ENCODE results near the gene HOXA13. TPM values are rescaled to one million over a fixed set of nuclear protein-coding genes. Genes with fewer than 3 reads are reported as not detected.

HOXA13 gene
- total and polyA plus RNA-seq, 10 of the 15 experiments (the other 5 are each of a cell fraction or from before 2014, with no cell fraction given): not detected

DNA sequence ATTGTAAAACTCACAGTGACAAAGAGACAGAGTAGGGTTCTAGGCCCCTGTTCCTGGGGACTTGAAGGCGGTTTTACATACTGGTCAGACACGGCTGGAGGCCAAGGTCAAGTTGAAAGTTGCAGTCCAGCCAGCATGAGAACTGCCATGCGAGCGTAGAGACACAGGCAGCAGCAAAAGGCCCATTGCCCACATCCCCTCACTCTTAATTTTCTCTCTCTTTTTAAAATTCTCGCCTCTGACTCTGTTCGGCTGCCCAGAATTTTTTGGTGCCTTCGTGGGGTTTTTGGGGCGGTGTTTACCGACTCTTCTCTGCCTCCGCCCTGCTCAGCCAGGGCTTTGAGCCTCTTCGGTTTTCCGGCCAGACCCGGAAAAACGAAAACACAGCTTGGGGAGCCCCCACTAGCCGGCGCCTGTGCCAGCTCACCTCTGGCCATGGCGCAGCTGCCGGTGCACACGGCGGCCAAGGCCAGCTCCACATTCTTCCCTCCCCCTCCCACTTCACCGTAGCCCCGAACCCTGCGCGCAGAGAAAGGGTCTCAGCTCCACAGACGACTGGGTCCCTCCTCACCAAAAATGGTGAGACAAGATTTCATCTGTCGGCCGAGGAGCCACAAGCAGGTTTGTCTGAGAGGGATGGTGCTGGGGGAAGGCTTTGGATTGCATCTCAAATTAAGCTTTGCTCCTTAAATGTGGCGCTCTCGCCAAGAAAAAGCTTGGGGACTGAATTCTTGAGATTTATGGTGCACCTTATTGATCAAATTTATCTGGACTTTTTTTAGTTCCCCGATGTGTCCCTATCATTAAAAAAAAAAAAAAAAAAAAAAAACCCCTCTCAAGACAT lies 2.3 kb upstream of the HOXA13 start:
- ATAC-seq: no peak
- SMC1A ChIA-PET (ENCODE audit: uncharacterized antibody, unreplicated experiment): interaction anchor here (0.7 kb wide), 1 partner anchor 470 kb away, joined by 3 read pairs; no protein-coding TSS in a partner anchor
- H3K4me1 ChIP-seq (ENCODE audit: control insufficient read depth, insufficient read depth, low read length): no peaks in the 10 kb centered on the region; the same call in 1 of the 2 replicates
- no peak overlapping the region for H3K9ac ChIP-seq (ENCODE audit: control insufficient read depth, insufficient read depth, low read length)
- H3K9me3 ChIP-seq (replicated peaks; ENCODE audit: control insufficient read depth, insufficient read depth, low read length): no peaks in the 10 kb centered on the region; the same call in 2 of the 3 replicates
- intact Hi-C loops (cut with micrococcal nuclease; ENCODE audit: unreplicated experiment) (no loop called here), in situ Hi-C loops (cut with MboI) (loop anchor here (5.0 kb wide), 1 partner anchor 720 kb away; no protein-coding TSS in a partner anchor)
- POLR2A ChIA-PET: no interaction called here
- DNase-seq (ENCODE audit: low read depth, low spot score): no peak
- H4K20me1 ChIP-seq (ENCODE audit: control insufficient read depth, insufficient read depth): no peaks in the 10 kb centered on the region
- H3K4me2 ChIP-seq (ENCODE audit: control insufficient read depth, insufficient read depth): no peak overlapping the region
- TF ChIP-seq ZNF207 (IDR thresholded peaks at IDR 0.05; ENCODE audit: borderline replicate concordance) (no peak), RFX5 (IDR thresholded peaks at IDR 0.05; ENCODE audit: low read depth, low read length) (no peak), YBX1 (IDR thresholded peaks at IDR 0.05) (no peak), JUNB (IDR thresholded peaks at IDR 0.05) (no peak), CHD2 (IDR thresholded peaks at IDR 0.05; ENCODE audit: borderline replicate concordance, low read depth, low read length) (no peak), STAT3 (IDR thresholded peaks at IDR 0.05; ENCODE audit: low read depth, low read length) (no peak), NFXL1 (IDR thresholded peaks at IDR 0.05; ENCODE audit: borderline replicate concordance) (no peak), TARDBP (IDR thresholded peaks at IDR 0.05; ENCODE audit: borderline replicate concordance) (no peak), RAD21 (IDR thresholded peaks at IDR 0.05; ENCODE audit: insufficient read depth, low read depth, low read length) (no peak), KAT2A (conservative IDR thresholded peaks at IDR 0.05; ENCODE audit: control insufficient read depth, low read depth, low read length) (no peak), RELA (IDR thresholded peaks at IDR 0.05; ENCODE audit: borderline replicate concordance, partially characterized antibody) (no peak), SREBF1 (IDR thresholded peaks at IDR 0.05; ENCODE audit: low read length) (no peak), SIN3A (IDR thresholded peaks at IDR 0.05; ENCODE audit: low read depth, low read length) (no peak), MYB (IDR thresholded peaks at IDR 0.05; ENCODE audit: borderline replicate concordance, low read depth, low read length) (no peak), NR2F1 (conservative IDR thresholded peaks at IDR 0.05) (no peak), NR2C1 (IDR thresholded peaks at IDR 0.05) (no peak)
- TF ChIP-seq, protein P1, sequence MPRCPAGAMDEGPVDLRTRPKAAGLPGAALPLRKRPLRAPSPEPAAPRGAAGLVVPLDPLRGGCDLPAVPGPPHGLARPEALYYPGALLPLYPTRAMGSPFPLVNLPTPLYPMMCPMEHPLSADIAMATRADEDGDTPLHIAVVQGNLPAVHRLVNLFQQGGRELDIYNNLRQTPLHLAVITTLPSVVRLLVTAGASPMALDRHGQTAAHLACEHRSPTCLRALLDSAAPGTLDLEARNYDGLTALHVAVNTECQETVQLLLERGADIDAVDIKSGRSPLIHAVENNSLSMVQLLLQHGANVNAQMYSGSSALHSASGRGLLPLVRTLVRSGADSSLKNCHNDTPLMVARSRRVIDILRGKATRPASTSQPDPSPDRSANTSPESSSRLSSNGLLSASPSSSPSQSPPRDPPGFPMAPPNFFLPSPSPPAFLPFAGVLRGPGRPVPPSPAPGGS (IDR thresholded peaks at IDR 0.05; ENCODE audit: borderline replicate concordance, insufficient read depth, low read depth, low read length, poor library complexity, severe bottlenecking): no peak
- TF ChIP-seq, protein P2, sequence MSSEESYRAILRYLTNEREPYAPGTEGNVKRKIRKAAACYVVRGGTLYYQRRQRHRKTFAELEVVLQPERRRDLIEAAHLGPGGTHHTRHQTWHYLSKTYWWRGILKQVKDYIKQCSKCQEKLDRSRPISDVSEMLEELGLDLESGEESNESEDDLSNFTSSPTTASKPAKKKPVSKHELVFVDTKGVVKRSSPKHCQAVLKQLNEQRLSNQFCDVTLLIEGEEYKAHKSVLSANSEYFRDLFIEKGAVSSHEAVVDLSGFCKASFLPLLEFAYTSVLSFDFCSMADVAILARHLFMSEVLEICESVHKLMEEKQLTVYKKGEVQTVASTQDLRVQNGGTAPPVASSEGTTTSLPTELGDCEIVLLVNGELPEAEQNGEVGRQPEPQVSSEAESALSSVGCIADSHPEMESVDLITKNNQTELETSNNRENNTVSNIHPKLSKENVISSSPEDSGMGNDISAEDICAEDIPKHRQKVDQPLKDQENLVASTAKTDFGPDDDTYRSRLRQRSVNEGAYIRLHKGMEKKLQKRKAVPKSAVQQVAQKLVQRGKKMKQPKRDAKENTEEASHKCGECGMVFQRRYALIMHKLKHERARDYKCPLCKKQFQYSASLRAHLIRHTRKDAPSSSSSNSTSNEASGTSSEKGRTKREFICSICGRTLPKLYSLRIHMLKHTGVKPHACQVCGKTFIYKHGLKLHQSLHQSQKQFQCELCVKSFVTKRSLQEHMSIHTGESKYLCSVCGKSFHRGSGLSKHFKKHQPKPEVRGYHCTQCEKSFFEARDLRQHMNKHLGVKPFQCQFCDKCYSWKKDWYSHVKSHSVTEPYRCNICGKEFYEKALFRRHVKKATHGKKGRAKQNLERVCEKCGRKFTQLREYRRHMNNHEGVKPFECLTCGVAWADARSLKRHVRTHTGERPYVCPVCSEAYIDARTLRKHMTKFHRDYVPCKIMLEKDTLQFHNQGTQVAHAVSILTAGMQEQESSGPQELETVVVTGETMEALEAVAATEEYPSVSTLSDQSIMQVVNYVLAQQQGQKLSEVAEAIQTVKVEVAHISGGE (CRISPR knock-in tag; IDR thresholded peaks at IDR 0.05): no peak
- WGBS (ENCODE audit: insufficient coverage, insufficient replicate concordance, low lambda C conversion rate, missing lambda C conversion rate): 41% methylated on average over 29 of the region's 30 CpGs
- CTCF ChIA-PET: interaction anchor here (0.6 to 1.3 kb wide), 2 partner anchors 52 to 404 kb away, joined by 3 to 4 read pairs; no protein-coding TSS in a partner anchor
- H3K27me3 ChIP-seq (replicated peaks in 1 of 2; ENCODE audit: control insufficient read depth in 2 of 2, insufficient read depth in 2 of 2, low read length in 1 of 2): peaks cover 32 to 59% of the 10 kb centered on the region in 2 experiments
- H3K4me3 ChIP-seq: no peak overlapping the region
- no peaks in the 10 kb centered on the region for H3K36me3 ChIP-seq (ENCODE audit: control insufficient read depth in 2 of 2, insufficient read depth in 2 of 2, low read length in 1 of 2)
- no peaks in the 10 kb centered on the region for H3K79me2 ChIP-seq (ENCODE audit: control insufficient read depth, insufficient read depth, low read length)
- H3K27ac ChIP-seq (ENCODE audit: control insufficient read depth, insufficient read depth): no peak overlapping the region
- FAIRE-seq: no peak
- RAD21 ChIA-PET (ENCODE audit: unreplicated experiment): interaction anchor here (0.6 kb wide), 1 partner anchor 1470 kb away, joined by 3 read pairs; no protein-coding TSS in a partner anchor
- no peak overlapping the region for H2AFZ ChIP-seq (ENCODE audit: control insufficient read depth, low read depth, low read length)
- BruUV-seq (replicated peaks): no TSS peak
